HL-60 (cell line): ENCODE data around the gene PLEKHG1.

Experiments
- GABPA ChIP-seq: IDR thresholded peaks from 2 replicates; pipeline ENCODE4 v1.6.1; 2012; ENCODE audit warnings: low read depth
- POLR2AphosphoS5 ChIP-seq: IDR thresholded peaks from 2 replicates; pipeline ENCODE4 v1.6.1; 2012; ENCODE audit warnings: low read depth
- SPI1 ChIP-seq: IDR thresholded peaks from 2 replicates; pipeline ENCODE4 v1.6.1; 2012; ENCODE audit warnings: low read depth, mild to moderate bottlenecking, borderline replicate concordance
- TF ChIP-seq, protein P1 (sequence below): IDR thresholded peaks from one replicate; pipeline ENCODE4 v1.5.1; 2011; ENCODE audit warnings: low read length, control low read depth, inconsistent platforms; ENCODE audit not compliant: insufficient read depth
- TF ChIP-seq, protein P2 (sequence below): IDR thresholded peaks from 2 replicates; pipeline ENCODE4 v1.6.1; 2012; ENCODE audit warnings: low read depth; ENCODE audit not compliant: insufficient replicate concordance

DNA sequence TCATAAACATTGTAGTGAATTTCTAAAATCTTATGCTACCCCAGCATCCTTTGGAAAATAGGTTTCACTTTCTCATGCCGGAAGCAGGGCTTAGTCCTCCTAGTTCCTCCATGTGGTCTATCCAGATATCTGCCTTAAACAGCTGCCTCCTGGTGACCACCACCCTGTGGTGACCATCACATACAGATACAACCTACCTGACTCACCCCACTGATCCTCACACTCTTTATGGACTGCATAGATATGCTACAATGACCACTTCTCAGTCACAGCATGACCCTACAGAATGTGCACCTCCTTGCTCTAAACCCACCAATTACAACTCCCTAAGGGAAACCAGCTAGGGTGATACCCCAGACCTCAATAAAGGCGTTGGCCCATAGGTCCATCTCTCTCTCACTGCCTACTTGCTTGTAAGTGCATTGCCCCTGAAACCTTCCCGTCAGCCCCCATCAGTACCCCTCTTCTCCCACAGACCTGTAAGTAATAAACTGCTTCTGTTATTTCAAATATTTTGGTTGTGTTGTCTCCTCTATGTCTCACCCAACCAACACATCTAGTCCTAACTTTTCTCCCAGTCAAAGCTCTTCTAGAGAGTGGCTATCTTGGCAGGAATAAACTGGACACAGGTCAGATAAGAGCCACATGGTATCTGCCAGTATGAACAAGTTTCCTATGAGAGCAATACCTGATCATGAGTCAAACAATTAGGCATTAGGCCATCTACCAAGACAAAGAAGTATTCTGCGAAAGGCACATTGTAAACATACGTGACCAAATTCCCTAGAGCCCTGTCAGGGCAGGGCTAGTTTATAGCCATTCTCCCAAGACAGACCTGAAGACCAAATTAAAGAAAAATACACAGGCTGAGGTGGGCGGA, 39.4 kb upstream of the PLEKHG1 start:
- TF ChIP-seq, protein P1, sequence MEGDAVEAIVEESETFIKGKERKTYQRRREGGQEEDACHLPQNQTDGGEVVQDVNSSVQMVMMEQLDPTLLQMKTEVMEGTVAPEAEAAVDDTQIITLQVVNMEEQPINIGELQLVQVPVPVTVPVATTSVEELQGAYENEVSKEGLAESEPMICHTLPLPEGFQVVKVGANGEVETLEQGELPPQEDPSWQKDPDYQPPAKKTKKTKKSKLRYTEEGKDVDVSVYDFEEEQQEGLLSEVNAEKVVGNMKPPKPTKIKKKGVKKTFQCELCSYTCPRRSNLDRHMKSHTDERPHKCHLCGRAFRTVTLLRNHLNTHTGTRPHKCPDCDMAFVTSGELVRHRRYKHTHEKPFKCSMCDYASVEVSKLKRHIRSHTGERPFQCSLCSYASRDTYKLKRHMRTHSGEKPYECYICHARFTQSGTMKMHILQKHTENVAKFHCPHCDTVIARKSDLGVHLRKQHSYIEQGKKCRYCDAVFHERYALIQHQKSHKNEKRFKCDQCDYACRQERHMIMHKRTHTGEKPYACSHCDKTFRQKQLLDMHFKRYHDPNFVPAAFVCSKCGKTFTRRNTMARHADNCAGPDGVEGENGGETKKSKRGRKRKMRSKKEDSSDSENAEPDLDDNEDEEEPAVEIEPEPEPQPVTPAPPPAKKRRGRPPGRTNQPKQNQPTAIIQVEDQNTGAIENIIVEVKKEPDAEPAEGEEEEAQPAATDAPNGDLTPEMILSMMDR = no peak
- no peak for TF ChIP-seq POLR2AphosphoS5
- no peak for TF ChIP-seq SPI1
- TF ChIP-seq, protein P2, sequence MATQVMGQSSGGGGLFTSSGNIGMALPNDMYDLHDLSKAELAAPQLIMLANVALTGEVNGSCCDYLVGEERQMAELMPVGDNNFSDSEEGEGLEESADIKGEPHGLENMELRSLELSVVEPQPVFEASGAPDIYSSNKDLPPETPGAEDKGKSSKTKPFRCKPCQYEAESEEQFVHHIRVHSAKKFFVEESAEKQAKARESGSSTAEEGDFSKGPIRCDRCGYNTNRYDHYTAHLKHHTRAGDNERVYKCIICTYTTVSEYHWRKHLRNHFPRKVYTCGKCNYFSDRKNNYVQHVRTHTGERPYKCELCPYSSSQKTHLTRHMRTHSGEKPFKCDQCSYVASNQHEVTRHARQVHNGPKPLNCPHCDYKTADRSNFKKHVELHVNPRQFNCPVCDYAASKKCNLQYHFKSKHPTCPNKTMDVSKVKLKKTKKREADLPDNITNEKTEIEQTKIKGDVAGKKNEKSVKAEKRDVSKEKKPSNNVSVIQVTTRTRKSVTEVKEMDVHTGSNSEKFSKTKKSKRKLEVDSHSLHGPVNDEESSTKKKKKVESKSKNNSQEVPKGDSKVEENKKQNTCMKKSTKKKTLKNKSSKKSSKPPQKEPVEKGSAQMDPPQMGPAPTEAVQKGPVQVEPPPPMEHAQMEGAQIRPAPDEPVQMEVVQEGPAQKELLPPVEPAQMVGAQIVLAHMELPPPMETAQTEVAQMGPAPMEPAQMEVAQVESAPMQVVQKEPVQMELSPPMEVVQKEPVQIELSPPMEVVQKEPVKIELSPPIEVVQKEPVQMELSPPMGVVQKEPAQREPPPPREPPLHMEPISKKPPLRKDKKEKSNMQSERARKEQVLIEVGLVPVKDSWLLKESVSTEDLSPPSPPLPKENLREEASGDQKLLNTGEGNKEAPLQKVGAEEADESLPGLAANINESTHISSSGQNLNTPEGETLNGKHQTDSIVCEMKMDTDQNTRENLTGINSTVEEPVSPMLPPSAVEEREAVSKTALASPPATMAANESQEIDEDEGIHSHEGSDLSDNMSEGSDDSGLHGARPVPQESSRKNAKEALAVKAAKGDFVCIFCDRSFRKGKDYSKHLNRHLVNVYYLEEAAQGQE = no peak
- no peak for TF ChIP-seq GABPA
